ENCODE data around the gene FOXJ3.
"Not testable (repeated sequence)": the region's sequence is repeated elsewhere in the genome, so short reads cannot be mapped to it uniquely, and the experiment has no call there.

The FOXJ3 gene

DNA sequence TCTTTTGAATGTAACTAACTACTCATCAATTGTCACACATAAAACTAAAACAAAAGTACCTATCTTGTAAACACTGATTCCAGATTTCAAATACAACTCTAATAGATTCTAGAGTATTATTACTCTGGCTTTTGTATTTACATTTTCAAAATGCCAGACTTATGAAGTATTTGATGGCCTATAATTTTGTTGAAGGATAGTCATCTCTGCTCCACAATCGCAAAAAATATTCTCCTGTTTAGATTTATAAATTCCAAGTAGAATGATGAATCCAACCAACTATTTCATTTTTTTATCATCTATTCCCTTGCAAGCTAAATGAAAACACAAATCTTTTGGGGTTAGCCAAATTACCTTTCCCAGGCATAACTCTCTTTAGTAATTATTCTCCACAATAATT is 95.5 kb downstream of the FOXJ3 start:
- DNase-seq, result no peak

DNA sequence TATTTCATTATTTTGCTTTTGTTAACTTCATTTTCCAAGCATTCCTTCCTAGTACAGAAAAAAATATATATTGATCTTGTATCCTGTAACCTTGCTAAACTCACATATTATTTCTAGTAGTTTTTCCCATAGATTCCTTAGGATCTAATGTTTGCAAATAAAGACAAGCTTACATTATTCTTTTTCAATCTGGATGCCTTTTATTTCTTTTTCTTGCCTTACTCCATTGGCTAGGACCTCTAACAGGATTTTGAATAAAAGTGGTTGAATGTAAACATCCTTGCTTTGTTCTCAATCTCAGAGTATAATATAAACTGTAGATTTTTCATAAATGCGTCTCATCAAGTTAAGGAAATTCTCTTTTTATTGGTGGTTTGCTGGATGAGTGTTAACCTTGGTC is 96.0 kb downstream of the FOXJ3 start:
- DNase-seq, result no peak

DNA sequence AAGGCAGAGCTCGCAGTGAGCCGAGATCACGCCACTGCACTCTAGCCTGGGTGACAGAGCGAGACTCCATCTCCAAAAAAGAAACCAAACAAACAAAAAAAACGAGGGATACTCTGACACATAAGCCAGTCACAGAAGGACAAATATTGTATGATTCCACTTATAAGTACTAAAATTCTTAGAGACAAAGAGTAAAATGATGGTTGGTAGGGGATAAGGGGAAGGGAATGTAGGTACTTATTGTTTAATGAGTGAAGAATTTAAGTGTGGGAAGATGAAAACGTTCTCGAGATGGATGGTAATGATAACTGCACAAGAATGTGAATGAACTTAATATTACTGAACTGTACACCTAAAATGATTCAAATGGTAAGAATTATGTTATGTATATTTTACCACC is 103.8 kb downstream of the FOXJ3 start:
- no peak for DNase-seq

DNA sequence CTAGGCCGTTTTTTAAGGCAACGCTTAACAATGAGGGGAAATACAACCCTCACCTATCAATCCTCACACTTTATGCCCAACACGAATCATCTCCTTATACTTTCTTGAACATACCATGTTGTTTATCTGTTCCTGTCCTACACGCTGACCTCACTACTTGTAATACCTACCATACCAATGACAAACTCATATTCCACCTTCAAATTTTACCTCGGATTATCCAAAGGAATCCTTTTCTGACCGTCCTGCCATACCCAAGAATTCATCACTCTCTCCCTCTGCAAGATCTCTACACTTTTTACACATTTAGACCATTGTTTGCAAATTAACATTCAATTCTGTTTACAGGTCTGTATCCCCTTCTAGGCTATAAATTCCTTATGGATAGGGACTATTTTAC is 106.1 kb downstream of the FOXJ3 start:
- DNase-seq, result no peak

DNA sequence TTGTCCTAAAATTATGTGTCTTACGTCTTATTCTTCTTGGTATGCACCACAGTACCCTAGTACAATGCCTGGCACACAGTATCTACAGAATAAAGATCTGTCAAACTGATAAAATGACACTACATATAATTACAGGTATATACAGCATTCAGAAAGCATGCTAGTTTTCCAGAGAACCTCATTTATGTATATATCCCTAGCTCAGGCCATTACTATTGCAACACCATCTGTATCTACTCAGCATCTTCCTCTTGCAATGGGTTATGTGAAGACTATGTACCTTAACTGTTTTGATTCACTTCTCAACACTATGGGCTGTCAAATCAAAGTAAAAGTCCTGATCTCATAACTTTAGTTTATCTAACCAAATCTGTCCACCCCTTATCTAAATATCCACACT is 112.0 kb downstream of the FOXJ3 start:
- DNase-seq, result no peak

DNA sequence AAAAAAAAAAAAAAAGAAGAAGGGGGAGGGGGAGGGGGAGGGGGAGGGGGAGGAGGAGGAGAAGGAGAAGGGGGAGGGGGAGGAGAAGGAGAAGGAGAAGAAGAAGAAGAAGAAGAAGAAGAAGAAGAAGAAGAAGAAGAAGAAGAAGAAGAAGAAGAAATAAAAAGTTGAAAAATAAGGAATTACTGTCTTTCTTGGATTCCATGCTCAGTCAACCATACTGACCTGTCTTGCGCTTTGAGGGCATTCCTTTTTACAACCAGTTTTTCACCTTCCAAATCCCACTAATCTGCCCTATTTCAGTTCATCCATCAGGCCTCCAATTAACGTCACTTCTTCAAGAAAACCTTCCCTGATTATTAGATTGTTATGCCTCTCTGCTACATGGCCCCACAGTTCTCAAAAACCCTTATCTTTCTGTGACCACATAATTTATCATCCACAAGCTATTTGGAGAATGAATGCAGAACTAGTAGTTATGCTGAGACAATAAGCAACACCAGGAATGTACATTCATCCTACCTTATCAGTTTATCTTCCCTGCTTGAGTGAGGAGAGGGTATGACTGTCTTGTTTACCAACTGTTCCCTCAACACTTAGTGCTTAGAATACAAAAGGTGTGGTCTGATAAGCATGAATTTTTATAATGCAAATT is 113.0 kb downstream of the FOXJ3 start:
- DNase-seq, result no peak

DNA sequence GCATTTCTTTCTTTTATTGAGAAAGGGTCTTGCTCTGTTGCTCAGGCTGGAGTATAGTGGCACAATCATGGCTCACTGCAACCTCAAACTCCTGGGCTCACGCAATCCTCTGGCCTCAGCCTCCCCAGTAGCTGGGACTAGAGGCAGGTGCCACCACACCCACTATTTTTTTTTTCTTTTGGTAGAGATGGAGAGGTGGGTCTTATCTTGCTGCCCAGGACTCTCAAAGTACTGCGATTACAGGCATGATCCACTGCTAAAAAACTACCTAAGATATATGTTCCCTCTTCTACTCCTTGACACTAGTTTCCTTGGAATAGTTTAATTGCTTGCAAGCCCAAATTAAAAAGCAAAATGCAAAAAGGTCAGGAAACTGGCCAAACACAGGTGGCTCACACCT is 113.6 kb downstream of the FOXJ3 start:
- no peak for DNase-seq

DNA sequence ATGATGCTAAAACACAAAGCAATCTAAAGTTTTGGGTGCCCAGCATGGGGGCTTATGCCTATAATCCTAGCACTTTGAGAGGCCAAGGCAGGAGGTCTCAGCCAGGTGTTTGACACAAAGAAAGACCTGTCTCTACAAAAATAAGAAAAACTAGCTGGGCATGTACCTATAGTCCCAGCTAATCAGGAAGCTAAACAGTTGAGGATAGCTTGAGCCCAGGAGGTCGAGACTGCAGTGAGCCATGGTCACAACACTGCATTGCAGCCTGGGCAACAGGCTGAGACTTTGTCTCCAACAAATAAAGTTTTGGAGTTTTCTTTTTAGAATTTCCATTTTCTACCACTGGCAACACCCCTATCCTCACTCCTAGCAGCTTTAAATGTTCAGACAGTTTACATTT is 115.4 kb downstream of the FOXJ3 start:
- DNase-seq, result no peak

DNA sequence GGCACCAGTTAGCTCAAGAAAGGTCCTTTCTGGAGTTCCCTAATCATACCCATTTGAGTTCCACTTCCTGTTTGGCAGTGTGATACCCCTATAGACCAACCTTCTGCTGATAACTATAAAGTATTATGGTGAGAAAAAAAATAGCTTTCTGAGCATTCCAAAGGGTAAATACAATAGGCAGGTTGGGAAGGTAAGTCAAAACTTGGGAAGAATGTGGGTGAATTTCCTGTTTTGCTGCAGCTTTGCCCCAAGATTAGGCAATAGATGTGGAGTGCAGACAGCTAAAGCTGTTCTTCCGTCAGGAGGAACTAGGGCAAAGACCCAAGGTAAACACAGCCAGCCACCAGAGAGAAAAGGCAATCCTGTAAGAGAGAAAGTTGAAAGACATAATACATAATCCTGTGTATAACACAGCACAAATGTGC is 120.6 kb downstream of the FOXJ3 start:
- no peak for DNase-seq

DNA sequence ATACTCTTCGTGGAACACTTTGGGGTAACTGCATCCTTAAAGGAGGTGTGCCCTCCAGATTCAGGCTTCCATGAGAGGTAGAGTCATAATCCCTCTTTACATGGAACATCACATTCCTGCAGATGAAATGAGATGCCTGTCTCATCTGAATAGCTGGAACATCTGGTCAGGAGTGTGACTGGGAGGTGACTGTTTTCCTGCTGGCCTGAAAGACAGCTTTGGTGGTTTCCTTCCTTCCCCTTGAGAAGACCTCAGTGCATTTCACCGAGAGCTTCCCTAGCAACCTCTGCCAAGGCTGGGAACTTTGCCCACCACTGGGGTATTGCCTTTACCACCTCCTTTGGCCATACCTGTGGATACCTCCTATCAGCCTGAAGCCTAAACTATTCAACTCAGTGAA is 123.8 kb downstream of the FOXJ3 start:
- DNase-seq, result no peak

DNA sequence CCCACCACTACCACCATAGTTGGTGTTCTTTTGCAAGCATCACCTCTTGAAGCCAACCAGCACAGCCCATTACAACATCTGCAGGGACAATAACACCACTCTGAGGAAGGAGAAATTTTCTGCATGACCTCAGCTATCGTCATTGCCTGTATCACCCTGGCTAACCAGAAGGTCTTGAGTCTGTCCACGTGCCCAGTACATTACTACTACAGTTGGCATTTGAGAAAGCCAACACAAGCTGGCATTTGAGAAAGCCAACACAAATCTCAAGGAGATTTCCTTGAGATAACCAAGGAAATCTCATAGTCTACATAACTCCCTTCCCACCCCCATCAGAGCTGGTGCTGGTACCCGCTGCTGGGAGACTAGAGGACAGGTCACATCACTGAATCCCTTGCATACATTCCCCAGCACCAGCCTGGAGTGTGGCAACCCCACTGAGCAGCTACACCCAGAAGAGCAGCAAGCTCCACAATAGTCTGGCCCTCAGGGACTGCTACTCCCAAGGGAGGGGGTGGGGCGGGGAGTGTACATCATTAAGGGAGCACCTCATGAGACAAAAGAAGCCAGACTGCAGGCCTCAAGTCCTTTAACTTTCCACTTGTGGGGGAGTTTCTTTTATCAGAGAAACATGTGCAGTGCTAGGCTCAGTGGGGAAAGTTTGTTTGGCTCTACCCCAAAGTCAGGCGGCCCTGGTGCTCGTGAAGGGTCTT is 124.5 kb downstream of the FOXJ3 start:
- no peak for DNase-seq

DNA sequence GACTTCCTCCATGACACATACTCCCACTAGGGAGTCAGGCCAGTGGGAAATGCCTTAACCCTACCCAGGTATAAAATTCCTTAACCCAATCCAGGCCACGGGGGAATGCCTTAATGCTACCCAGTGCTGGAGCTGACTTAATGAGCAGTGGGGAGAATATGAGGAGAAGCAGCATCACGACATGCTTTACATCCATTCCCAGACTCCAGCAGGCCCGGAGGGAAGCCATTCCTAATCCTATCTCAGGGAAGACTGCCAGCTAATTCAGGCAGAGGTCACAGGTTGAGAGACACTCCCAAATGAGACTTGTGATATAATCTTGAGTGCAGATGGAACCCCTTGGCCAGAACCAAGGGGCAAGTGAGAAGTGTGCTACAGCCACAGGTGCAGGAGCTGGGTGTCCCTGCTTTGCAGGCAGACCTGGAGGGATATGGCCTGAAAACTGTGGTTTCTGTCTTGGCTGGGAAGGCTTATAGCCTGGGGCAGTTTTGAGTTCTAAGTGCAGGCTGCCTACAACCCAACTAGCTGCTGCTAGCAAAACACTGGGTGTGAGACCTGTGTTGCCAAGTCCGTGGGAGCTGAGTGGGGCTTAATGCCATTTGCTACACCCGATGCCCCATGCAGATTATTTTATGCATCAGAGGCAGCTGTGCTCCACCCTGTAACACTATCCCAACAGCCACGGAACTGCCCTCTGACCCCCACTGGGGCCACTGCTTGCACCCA is 125.3 kb downstream of the FOXJ3 start:
- DNase-seq, result no peak

DNA sequence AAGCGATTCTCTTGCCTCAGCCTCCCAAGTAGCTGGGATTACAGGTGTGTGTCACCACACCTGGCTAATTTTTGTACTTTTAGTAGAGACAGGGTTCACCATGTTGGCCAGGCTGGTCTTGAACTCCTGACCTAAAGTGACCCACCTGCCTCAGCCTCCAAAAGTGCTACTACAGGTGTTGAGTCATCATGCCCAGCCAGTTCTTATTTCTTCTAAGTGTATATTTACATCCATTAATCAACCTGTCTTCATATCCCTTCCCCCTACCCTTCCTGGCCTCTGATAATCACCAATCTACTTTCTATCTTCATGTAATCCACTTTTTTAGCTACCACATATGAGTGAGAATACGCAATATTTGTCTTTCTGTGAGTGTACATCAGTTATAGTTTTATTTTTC is 128.1 kb downstream of the FOXJ3 start:
- DNase-seq, result not testable (repeated sequence)

DNA sequence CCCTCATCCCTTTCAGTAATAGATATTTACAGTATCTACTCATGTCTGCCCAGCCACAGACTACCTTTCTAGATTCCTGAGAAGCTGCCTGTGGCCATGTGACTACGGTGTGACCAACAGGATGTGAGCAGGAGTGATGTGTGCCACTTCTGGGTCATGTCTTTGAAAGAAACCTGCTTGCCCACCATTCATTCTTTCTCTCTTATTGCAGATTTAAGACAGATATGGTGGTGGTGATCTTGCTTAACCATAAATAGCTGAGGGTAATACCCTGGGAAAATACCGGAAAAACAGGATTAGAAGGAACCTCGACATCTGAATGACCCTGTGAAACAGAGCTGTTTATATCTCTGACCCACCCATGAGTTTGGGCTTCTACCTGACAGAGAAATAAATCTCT is 128.9 kb downstream of the FOXJ3 start:
- DNase-seq, result no peak

DNA sequence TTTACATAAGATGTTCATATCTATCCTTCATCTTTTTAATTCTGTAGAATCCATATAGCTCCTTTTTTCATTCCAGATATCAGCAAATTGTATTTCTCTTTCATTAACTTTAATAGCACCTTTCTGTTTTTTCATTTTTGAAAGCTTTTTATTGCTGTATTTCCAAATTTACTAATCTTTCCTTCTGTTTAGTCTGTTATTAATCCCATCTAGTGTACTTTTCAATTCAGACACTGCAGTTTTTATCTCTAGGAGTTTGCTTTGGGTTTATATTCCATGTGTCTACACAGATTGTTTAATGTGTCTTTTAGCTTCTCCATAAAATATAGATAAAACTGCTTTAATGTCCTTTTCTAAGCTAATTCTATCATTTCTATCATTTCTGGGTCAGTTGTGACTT is 133.0 kb downstream of the FOXJ3 start:
- no peak for DNase-seq

DNA sequence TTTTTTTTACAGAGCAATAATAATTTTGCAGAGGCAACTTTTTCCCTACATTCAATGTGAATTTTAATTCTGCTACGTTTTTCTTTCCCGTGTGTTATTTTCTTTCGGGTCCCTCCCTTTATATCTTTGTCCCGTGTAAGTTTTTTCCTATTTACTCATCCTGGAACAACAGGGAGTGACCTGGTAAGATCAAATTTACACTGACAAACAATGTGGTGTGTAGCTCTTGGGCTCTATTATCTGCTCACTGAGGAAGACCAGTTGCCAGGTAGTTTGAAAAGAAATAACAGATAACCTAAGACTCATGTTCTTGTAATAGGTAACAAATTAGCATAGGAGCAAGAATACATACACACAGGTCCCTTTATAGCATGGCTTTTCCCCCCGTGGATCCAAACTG is 136.8 kb downstream of the FOXJ3 start:
- no peak for DNase-seq

DNA sequence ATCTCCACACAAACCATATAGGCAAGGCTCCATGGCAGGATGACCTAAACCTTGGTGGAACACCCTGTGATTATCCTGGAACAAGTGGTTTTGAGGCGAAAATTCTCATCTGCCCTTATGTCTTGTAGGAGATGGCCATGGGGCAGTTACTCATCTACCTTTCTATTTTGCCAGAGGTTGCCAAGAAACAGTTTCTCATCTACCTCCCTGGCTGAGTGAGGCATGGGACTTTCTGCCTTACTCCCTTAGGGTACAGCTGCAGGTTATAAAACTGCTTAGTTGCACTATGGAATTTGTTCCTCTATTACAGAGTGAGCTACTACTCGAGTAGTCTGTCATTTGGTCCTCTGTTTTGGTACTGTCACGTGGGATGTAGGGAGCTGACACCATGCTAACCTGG is 139.2 kb downstream of the FOXJ3 start:
- DNase-seq, result no peak

DNA sequence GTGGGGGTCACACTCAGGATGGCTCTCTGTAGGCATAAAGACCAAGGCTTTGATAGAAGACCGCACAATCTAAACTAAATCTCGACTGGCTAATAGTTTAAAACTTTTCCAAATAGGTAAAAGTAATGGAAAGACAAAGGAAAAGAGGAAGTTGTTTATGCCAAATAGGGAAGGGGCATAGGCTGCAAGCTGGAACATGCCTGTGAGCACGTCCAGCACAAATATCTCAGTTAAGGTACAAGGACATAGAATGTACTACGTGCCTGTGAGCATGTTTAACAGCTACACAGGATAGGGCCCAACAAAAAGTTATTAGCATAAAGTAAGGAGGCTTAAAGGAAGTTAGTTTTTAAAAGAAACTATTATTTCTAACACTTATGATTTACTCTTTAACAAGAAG is 142.9 kb downstream of the FOXJ3 start:
- DNase-seq, result no peak

DNA sequence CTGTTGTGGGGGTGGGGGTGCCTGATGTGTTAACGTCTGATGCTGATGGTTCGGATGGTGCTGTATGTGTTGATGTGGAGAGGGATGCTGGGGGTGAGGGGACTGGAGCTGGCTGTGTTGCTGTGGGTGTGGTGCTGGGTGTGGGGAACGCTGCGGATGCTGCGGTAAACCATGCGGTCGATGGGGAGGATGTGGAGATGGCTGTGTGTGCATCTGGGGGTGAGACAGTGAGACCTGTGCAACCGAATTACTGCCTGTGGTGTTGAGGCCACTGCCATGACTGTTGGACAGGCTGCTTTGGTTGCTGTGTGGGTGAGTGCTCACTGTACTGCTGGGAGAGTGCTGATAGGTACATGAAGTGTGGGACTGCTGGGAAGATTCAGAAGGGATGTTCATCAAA is 143.7 kb downstream of the FOXJ3 start:
- DNase-seq, result no peak

DNA sequence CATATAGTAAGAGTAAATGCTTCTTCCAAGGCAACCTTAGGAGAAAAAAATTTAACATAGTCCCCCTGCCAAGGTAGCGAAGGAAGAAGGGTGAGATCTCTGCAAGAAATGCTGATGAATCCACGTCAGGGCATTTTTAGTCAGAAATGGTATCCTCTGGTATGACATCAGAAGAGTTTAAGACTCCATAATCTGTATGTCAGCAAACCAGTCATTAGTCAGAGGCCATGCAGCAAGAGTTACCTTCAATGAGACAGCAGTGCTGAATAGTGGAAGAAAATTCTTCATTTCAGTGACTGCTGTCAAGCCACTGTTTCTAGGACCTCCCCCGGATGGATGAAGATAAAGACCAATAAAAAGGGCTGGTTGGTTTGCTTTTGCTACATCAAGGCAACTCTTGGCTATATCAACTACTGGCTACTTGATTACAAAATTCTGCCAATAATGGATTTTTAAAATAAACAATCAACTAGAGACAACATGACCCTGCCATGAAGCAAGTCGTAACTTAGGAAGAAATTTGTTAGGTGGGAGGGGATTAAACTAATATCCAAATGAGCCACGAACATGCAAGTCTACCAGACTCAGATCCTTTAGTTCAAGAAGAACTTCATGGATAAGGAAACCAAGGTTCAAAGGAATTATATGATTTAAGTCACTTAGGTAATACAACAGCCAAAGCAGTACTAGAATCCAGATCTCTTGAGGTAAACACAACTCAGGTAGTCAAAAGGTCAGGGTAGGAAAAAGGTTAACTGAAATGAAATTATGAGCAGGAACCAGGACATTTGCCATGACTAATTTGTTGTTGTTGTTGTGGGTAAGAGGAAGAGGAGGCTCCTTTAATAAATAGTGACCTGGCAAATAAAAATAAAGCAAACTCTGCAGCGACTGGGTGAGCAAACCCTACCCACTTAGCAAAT is 144.8 kb downstream of the FOXJ3 start:
- no peak for DNase-seq

DNA sequence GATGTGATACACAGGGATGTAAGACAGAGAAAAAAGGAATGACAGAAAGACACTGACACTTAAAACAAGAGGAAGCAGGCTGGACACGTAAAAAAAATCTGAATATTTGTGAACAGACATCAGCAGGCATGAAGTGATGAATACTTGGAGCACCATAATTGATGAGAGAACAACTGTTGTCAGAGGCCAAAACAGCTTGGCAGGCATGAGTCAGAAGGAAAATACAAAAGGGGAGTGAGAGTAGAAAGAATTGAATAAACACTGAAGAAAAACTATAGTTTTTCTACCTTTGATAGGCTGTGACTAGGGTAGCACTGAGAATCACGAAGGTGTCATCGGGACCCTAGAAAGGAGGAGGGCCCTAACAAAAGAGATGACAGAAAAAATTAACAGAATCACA is 148.9 kb downstream of the FOXJ3 start:
- DNase-seq, result no peak

DNA sequence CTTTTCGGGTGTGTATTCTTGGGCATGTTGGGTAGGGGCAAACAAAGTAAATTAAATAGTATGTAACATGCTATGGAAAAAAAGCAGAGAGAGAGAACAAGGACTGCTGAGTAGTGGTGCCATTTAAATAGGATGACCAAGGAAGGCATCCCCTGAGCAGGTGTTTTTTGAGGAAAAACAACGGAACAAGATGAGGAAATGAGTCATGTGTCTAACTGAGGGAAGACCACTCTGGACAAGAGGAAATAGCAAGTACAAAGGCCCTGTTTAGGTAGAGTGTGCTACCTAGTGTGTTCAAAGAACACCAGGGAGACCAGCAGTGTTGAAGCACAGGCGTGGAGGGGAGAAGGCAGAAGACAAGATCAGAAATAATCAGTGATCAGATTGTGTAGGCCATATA is 150.4 kb downstream of the FOXJ3 start:
- no peak for DNase-seq

DNA sequence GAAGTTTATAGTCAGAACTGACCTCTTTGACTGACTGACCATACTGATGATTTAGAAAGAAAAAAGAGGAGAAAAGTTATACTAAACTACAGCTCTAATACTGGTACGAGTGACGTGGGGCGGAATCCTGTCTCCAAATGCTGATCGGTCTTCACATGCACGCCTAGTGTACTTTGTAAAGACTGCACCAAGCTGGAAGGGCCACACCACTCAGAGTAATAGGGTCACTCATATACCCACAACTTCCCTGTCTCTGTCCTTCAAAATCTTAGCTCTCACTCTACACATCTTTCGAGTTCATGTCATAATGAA is 151.1 kb downstream of the FOXJ3 start:
- DNase-seq, result no peak
